ENCODE data around the gene SYNGR1.

Gene SYNGR1

DNA sequence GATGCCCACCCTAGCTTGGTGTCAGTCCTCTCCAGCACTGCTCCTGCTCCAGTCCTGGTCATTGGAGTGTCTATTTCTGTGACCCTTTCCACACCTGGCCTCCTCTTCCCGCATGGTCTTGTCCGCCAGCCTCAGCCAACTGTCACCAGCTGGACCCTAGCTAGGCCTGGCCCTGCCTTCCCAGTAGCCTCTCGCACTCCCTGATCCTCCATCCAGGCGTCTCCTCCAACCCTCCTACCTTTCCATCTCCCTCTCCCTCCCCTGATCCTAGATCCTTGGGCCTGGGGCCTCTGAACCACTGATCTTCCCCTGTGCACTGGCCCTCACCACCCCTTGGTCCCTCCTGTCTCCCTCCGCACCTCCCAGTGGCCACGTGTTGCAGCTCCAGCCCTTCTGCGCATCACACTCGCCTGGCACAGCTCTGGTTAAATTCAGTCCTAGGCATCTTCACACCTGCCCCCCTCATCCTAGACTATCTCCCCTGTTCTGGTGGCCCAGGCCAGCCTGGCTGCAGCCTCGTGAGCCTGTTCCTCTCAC lies 9.9 kb downstream of the SYNGR1 start:
- DNase-seq (ENCODE audit: low spot score) = no peak
- TF ChIP-seq, protein P1, sequence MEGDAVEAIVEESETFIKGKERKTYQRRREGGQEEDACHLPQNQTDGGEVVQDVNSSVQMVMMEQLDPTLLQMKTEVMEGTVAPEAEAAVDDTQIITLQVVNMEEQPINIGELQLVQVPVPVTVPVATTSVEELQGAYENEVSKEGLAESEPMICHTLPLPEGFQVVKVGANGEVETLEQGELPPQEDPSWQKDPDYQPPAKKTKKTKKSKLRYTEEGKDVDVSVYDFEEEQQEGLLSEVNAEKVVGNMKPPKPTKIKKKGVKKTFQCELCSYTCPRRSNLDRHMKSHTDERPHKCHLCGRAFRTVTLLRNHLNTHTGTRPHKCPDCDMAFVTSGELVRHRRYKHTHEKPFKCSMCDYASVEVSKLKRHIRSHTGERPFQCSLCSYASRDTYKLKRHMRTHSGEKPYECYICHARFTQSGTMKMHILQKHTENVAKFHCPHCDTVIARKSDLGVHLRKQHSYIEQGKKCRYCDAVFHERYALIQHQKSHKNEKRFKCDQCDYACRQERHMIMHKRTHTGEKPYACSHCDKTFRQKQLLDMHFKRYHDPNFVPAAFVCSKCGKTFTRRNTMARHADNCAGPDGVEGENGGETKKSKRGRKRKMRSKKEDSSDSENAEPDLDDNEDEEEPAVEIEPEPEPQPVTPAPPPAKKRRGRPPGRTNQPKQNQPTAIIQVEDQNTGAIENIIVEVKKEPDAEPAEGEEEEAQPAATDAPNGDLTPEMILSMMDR (IDR thresholded peaks at IDR 0.05; ENCODE audit: borderline replicate concordance, control extremely low read depth, extremely low read depth, insufficient read depth, missing control alignments) = no peak
- in situ Hi-C loops (cut with MboI; ENCODE audit: low sequenced_read_pairs, unreplicated experiment) = no loop called here

DNA sequence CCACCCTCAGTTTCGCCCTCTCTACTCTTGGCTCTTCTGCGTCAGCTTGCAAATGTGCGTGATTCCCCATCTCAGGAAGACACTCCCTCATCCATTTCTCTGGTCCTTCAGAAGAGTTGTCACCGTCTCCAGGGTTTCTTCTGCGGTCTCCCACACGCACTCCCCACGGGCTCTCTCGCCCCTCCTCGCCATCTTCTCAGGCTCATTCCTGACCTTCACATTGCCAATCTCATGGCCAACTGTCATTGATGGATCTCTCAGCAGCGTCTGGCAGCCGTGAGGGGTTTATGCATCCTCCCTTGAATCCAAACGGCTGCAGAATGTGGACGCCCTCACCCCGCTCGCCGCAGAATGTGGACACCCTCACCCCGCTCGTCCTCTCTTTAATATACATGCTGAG lies 10.5 kb downstream of the SYNGR1 start:
- TF ChIP-seq, protein P1 (IDR thresholded peaks at IDR 0.05; ENCODE audit: borderline replicate concordance, control extremely low read depth, extremely low read depth, insufficient read depth, missing control alignments) = no peak
- in situ Hi-C loops (cut with MboI; ENCODE audit: low sequenced_read_pairs, unreplicated experiment) = no loop called here
- no peak for DNase-seq (ENCODE audit: low spot score)

DNA sequence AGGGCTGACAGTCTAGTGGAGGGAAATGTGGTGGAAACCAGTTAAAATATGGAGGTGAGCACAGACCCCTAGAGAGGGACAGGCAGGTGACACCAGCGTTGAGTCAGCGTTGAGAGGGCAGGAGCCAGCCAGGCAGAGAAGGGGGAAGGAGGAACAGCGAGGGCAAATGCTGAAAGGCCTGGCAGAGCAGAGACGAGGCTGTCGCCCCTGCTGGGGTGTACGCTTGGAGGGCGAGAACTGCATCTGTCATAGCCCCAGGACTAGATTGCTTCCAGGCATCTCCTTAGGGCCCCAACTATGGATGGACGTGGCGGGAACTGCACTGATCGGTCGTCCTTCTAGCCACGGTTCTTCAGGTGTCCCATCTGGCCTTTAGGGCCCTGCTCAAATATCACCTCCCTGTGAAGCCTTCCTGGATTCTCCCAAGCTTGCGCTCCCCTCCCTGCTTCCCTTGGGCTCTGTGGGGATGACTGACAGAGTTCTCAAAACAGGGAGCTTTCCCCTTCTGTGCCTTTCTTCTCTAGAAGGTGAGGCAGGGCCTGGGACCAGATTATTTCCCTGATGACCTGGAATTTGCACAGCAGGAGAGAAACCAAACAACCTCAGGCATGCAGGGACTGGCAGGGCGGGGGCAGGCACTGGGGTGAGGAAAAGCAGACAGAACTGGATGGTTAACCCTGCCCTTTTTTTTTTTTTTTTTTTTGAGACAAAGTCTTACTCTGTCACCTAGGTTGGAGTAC lies 11.1 kb downstream of the SYNGR1 start:
- TF ChIP-seq, protein P1 (IDR thresholded peaks at IDR 0.05; ENCODE audit: borderline replicate concordance, control extremely low read depth, extremely low read depth, insufficient read depth, missing control alignments) = no peak

DNA sequence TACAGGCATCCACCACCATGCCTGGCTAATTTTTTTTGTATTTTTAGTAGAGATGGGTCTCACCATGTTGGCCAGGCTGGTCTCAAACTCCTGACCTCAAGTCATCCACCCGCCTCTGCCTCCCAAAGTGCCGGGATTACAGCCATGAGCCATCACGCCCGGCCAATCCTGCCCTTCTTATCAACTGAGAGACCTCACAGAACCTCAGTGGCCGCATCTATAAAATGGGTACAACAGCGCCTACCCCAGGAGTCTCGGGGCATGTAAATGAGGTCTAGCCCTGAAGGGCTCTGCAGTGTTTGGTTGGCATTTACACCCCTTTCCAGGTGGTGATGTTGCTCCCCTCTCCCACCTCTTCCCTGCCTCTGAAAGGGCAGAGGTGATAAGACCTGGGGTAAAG lies 11.7 kb downstream of the SYNGR1 start:
- in situ Hi-C loops (cut with MboI; ENCODE audit: low sequenced_read_pairs, unreplicated experiment) = no loop called here
- DNase-seq (ENCODE audit: low spot score) = no peak
- TF ChIP-seq, protein P1 (IDR thresholded peaks at IDR 0.05; ENCODE audit: borderline replicate concordance, control extremely low read depth, extremely low read depth, insufficient read depth, missing control alignments) = no peak

More for the DNA sequence above, 11.1 kb downstream of the SYNGR1 start:
- in situ Hi-C loops (cut with MboI; ENCODE audit: low sequenced_read_pairs, unreplicated experiment) = no loop called here
- DNase-seq (ENCODE audit: low spot score) = no peak

DNA sequence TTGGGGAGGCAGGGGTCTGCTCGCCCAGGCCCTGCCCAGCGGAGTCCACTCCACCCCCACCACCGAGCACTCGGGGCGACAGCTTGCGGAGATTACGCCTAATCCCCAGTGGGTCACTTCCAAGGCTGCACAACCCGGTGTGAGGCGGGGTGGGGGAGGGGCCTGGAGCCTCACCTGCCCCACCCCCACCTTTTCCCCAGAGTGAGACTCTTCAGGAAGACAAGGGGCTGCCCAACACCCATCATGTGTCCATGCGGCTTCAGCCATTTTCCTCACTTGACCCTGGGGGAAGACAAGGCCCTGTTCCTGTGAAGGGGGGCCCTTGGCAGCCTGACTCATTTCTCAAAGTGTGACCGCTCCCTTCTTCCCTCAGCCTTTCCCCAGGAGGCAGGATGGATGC lies 12.5 kb downstream of the SYNGR1 start:
- TF ChIP-seq, protein P1 (IDR thresholded peaks at IDR 0.05; ENCODE audit: borderline replicate concordance, control extremely low read depth, extremely low read depth, insufficient read depth, missing control alignments) = no peak
- DNase-seq (ENCODE audit: low spot score) = no peak
- in situ Hi-C loops (cut with MboI; ENCODE audit: low sequenced_read_pairs, unreplicated experiment) = no loop called here

DNA sequence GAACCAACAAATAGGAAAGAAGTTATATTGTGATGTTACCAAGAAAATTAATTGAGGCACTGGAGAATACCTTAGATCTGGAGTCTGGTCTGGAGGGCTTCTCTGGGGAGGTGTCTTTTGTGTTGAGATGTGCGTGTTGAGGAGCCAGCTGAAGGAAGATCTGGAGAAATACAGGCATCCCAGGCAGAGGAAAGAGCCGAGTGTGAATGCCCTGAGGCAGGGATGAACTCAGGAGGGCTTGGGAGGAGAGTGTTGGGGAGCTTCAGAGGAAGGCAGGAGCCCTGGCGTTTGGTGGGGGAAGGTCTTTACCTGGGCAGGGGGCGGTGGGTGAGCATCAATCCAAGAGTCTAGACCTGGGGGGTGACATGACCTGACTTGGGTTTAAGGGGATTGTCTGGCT lies 13.1 kb downstream of the SYNGR1 start:
- in situ Hi-C loops (cut with MboI; ENCODE audit: low sequenced_read_pairs, unreplicated experiment) = no loop called here
- no peak for DNase-seq (ENCODE audit: low spot score)
- TF ChIP-seq, protein P1 (IDR thresholded peaks at IDR 0.05; ENCODE audit: borderline replicate concordance, control extremely low read depth, extremely low read depth, insufficient read depth, missing control alignments) = no peak
